ENCODE data around the gene DDX20. TPM values are rescaled to one million over a fixed set of nuclear protein-coding genes. Genes with fewer than 3 reads are reported as not detected.
"Not testable (repeated sequence)": the region's sequence is repeated elsewhere in the genome, so short reads cannot be mapped to it uniquely, and the experiment has no call there.

Gene DDX20
- total and polyA plus RNA-seq, 4 experiments from 2014 or later: 10.1 to 26.0 (median 18.0) TPM

DNA sequence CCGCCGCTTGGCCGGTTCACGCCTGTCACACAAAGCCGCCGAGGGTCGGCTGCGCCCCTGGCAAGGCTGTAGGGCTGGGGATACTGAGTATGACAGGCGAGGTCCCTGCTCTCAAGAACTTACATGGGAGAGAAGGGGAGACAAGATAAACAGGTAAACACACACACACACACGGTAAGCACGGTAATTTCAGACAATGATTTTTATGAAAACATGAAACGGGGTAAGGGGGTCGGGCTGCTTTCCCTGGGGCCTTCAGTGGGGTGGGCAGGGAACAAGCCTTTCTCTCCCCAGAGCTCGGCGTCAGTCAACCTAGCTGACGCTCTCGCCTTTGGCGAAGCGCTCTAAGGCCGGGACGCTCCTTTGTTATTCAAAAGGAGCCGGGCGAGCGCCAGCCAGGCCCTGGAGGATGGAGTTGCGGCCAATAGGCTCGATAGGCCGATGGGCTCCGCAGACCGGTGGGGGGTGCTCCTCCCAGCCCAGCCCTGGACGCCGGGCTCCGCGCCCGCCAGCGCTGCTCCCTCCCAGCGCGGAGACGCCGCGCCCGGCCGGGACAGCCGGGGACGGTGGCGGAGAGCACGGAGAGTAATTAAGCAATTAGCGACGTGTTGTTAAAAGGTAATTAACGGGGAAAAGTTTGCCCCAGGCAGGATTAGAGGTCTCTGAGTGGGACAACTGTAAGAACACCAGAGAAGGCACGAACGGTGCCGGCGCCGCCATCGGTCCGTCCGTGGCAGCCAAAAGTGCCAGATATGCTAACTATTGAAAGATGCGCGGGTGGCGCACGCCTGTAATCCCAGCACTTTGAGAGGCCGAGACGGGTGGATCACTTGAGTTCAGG, 15.6 kb upstream of the DDX20 start:
- H3K27me3 ChIP-seq (ENCODE audit: insufficient read depth, low read length): peaks cover 18% of the 10 kb centered on the region
- H3K4me3 Mint-ChIP-seq: peak overlapping the region; percentile 79 to 93 (median 89)
- CTCF ChIA-PET (ENCODE audit: partially characterized antibody): interaction anchor here (4.9 kb wide), 1 partner anchor 25 kb away, joined by 31 read pairs; no protein-coding TSS in a partner anchor
- POLR2A ChIA-PET (ENCODE audit: partially characterized antibody): interaction anchor here (0.9 to 5.5 kb wide), 5 partner anchors 9 to 263 kb away, joined by 3 to 47 read pairs (median 19); partner anchors contain the start of gene DDX20
- H3K9me3 Mint-ChIP-seq: peaks cover 0 to 2% (median 0%) of the 10 kb centered on the region in 8 donors
- H3K27ac Mint-ChIP-seq: peak overlapping the region in 6 of 7 donors; percentile 18 to 92 (median 62)
- peaks cover 10 to 27% (median 17%) of the 10 kb centered on the region in 4 donors for H3K4me1 Mint-ChIP-seq
- H3K9me3 ChIP-seq (ENCODE audit: control insufficient read depth in 1 of 2, low read length in 2 of 2): no peaks in the 10 kb centered on the region
- no peak overlapping the region for H3K27ac ChIP-seq (ENCODE audit: low read depth, low read length)
- H3K4me1 ChIP-seq (ENCODE audit: insufficient read depth, low read length): peaks cover 28% of the 10 kb centered on the region
- H3K36me3 Mint-ChIP-seq: no peaks in the 10 kb centered on the region
- H3K4me3 ChIP-seq (ENCODE audit: low read length in 2 of 2): peak overlapping the region; percentile 68 to 70
- H3K36me3 ChIP-seq (ENCODE audit: insufficient read depth, low read length): no peaks in the 10 kb centered on the region
- intact Hi-C loops (cut with micrococcal nuclease): loop anchor here (1.0 to 2.0 kb wide), 2 partner anchors 15 to 17 kb away; partner anchors contain the start of gene DDX20
- DNase-seq: peak in 3 of 5 donors; percentile 14 to 35 (median 29)
- H3K27me3 Mint-ChIP-seq: peaks cover 6 to 18% of the 10 kb centered on the region in 2 donors

DNA sequence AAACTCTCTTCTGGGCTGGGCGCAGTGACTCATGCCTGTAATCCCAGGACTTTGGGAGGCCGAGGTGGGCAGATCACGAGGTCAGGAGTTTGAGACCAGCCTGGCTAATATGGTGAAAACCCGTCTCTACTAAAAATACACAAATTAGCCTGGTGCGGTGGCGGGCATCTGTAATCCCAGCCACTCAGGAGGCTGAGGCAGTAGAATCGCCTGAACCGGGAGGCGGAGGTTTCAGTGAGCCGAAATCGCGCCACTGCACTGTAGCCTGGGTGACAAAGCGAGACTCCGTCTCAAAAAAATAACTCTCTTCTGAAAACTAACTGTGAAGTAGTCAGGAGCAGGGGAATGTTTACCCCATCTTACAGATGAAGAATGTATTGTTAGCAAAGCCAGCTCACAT, 13.4 kb upstream of the DDX20 start:
- H3K27me3 ChIP-seq (ENCODE audit: insufficient read depth, low read length); POLR2A ChIA-PET (ENCODE audit: partially characterized antibody); H3K4me3 ChIP-seq (ENCODE audit: low read length in 2 of 2); H3K36me3 Mint-ChIP-seq; H3K9me3 Mint-ChIP-seq; DNase-seq; H3K27ac Mint-ChIP-seq; H3K27ac ChIP-seq (ENCODE audit: low read depth, low read length); H3K4me3 Mint-ChIP-seq; H3K9me3 ChIP-seq (ENCODE audit: control insufficient read depth in 1 of 2, low read length in 2 of 2); H3K36me3 ChIP-seq (ENCODE audit: insufficient read depth, low read length); intact Hi-C loops (cut with micrococcal nuclease): not testable (repeated sequence)
- Mint-ChIP-seq H3K4me1 (peaks cover 10 to 28% (median 17%) of the 10 kb centered on the region in 4 donors), H3K27me3 (peaks cover 6 to 17% of the 10 kb centered on the region in 2 donors)
- H3K4me1 ChIP-seq (ENCODE audit: insufficient read depth, low read length): peaks cover 28% of the 10 kb centered on the region
- CTCF ChIA-PET (ENCODE audit: partially characterized antibody): interaction anchor here (2.4 to 3.7 kb wide), 4 partner anchors 12 to 234 kb away, joined by 8 to 15 read pairs (median 12); no protein-coding TSS in a partner anchor

DNA sequence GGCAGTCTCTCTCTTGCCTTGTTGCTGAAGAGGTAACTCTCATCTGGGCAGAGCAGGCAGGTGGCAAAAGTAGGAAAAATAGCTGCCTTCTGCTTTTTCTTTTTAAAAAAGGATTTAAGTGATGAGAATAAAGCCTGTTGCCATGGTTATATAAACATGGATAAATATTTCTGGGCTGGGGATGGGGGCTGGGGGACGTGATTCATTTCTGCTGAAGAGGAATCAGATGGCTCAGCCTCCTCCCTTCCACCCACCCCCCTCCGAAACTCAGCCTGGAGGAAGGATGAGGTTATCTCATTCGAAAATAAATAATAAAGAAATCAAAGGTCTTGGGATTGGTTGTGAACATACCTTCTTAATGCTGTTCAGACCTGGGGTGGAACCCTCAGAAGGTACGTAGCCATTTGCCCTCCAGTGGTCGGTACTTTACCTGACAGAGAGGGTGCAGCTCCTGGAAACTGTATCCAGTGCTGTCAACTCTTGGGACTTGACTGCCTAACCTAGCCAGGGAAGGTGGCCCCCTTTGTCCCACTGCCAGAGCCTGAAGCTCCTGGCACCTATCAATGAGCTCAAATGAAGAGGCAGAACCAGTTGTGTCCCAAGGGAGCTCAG, 12.7 kb upstream of the DDX20 start:
- Mint-ChIP-seq H3K27ac (no peak overlapping the region), H3K9me3 (no peaks in the 10 kb centered on the region), H3K36me3 (no peaks in the 10 kb centered on the region), H3K4me3 (no peak overlapping the region), H3K4me1 (peaks cover 8 to 25% (median 14%) of the 10 kb centered on the region in 4 donors), H3K27me3 (peaks cover 6 to 11% of the 10 kb centered on the region in 2 donors)
- ChIA-PET POLR2A (ENCODE audit: partially characterized antibody) (no interaction called here), CTCF (ENCODE audit: partially characterized antibody) (interaction anchor here (1.1 to 3.7 kb wide), 6 partner anchors 11 to 235 kb away, joined by 3 to 15 read pairs (median 9); no protein-coding TSS in a partner anchor)
- no peaks in the 10 kb centered on the region for H3K36me3 ChIP-seq (ENCODE audit: insufficient read depth, low read length)
- intact Hi-C loops (cut with micrococcal nuclease): no loop called here
- H3K4me1 ChIP-seq (ENCODE audit: insufficient read depth, low read length): peaks cover 22% of the 10 kb centered on the region
- no peak for DNase-seq
- no peak overlapping the region for H3K4me3 ChIP-seq (ENCODE audit: low read length in 2 of 2)
- no peak overlapping the region for H3K27ac ChIP-seq (ENCODE audit: low read depth, low read length)
- H3K27me3 ChIP-seq (ENCODE audit: insufficient read depth, low read length): peaks cover 7% of the 10 kb centered on the region
- no peaks in the 10 kb centered on the region for H3K9me3 ChIP-seq (ENCODE audit: control insufficient read depth in 1 of 2, low read length in 2 of 2)

DNA sequence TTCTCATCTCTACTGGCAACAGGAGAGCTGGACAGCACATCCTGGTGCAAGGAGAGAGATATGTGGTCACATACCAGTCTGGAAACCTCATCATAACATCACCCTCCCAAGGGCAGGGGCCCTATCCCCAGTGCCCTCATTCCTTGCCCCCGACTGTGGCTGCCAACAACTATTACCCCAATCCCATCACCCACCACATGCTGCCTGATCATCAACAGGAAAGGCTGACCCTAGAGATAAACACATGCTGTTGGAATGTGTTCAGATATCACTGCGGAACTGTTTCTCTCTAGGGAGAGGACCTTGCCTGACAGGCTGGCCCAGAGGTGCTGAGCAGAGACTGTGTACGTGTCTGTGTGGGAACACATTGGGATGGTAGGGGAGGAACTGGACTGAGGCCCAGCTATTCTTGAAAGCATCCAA, 12.0 kb upstream of the DDX20 start:
- Histone ChIP-seq H3K4me1 (ENCODE audit: insufficient read depth, low read length) (peaks cover 15% of the 10 kb centered on the region), H3K27ac (ENCODE audit: low read depth, low read length) (no peak overlapping the region), H3K9me3 (ENCODE audit: control insufficient read depth in 1 of 2, low read length in 2 of 2) (no peaks in the 10 kb centered on the region), H3K4me3 (ENCODE audit: low read length in 2 of 2) (no peak overlapping the region), H3K27me3 (ENCODE audit: insufficient read depth, low read length) (peaks cover 7% of the 10 kb centered on the region), H3K36me3 (ENCODE audit: insufficient read depth, low read length) (no peaks in the 10 kb centered on the region)
- POLR2A ChIA-PET (ENCODE audit: partially characterized antibody): interaction anchor here (1.2 kb wide), 1 partner anchor 11 kb away, joined by 5 read pairs; the partner anchor contains the start of gene DDX20
- Mint-ChIP-seq H3K9me3 (no peaks in the 10 kb centered on the region), H3K27me3 (peaks cover 6 to 9% of the 10 kb centered on the region in 2 donors), H3K4me1 (peaks cover 7 to 20% (median 11%) of the 10 kb centered on the region in 4 donors), H3K4me3 (no peak overlapping the region), H3K36me3 (no peaks in the 10 kb centered on the region), H3K27ac (no peak overlapping the region)
- intact Hi-C loops (cut with micrococcal nuclease): no loop called here
- no peak for DNase-seq
- CTCF ChIA-PET (ENCODE audit: partially characterized antibody): interaction anchor here (0.9 to 3.7 kb wide), 7 partner anchors 11 to 262 kb away, joined by 3 to 15 read pairs (median 8); no protein-coding TSS in a partner anchor

DNA sequence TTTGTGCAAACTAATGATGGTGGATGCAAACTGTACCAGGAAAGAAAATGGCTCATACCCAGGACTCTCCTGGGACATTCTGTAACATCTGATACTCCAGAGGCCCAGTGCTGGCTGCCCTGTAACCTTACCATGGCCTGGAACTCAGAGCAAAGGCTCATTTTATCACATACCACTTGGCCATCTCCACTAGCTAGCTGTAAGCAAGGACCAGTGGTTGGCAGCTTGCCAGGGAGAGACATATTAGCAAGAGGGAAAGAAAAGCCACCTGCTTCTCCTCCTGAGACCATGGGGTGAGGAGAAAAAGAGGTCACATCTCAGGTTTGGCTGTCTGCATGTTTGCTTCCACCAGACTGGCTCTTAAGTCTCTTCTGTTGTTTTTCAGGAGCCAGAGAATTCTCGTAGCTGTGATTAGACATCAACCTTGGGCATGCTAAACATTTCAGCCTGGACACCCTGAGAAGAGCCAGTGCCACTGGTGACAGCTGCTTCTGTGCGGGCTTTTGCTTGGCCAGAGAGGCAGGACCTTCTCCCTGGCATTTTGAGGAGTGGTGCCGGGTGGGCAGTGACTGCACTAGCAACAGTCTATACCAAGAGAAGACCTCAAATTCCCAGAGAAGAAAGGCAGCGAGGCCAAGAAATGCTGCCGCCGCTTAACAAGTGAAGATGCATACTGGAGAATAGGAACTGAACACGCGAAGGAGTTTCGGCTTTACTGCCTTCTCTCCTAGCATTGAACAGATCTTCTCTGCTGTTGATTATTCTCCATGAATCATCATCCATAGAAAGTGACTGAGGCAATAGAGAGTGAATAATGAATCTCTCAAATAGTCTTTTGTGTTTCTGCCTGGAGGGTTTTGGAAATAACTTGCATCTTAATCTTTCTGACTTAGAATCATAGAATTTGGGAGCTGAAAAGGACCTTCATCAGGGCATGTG, 9.8 kb upstream of the DDX20 start:
- Histone ChIP-seq H3K4me3 (ENCODE audit: low read length in 2 of 2) (no peak overlapping the region), H3K27ac (ENCODE audit: low read depth, low read length) (no peak overlapping the region), H3K9me3 (ENCODE audit: control insufficient read depth in 1 of 2, low read length in 2 of 2) (no peaks in the 10 kb centered on the region), H3K36me3 (ENCODE audit: insufficient read depth, low read length) (no peaks in the 10 kb centered on the region), H3K27me3 (ENCODE audit: insufficient read depth, low read length) (peaks cover 6% of the 10 kb centered on the region), H3K4me1 (ENCODE audit: insufficient read depth, low read length) (no peaks in the 10 kb centered on the region)
- no peak overlapping the region for H3K4me3 Mint-ChIP-seq
- peak overlapping the region in 2 of 7 donors; percentile 48 to 50 for H3K27ac Mint-ChIP-seq
- H3K9me3 Mint-ChIP-seq: no peaks in the 10 kb centered on the region
- H3K36me3 Mint-ChIP-seq: no peaks in the 10 kb centered on the region
- peaks cover under 1% of the 10 kb centered on the region in 2 donors for H3K27me3 Mint-ChIP-seq
- DNase-seq: no peak
- peaks cover 0 to 8% (median 4%) of the 10 kb centered on the region in 4 donors for H3K4me1 Mint-ChIP-seq
- CTCF ChIA-PET (ENCODE audit: partially characterized antibody): interaction anchor here (1.0 to 4.1 kb wide), 8 partner anchors 14 to 264 kb away, joined by 3 to 50 read pairs (median 11); no protein-coding TSS in a partner anchor
- intact Hi-C loops (cut with micrococcal nuclease): no loop called here
- POLR2A ChIA-PET (ENCODE audit: partially characterized antibody): no interaction called here

DNA sequence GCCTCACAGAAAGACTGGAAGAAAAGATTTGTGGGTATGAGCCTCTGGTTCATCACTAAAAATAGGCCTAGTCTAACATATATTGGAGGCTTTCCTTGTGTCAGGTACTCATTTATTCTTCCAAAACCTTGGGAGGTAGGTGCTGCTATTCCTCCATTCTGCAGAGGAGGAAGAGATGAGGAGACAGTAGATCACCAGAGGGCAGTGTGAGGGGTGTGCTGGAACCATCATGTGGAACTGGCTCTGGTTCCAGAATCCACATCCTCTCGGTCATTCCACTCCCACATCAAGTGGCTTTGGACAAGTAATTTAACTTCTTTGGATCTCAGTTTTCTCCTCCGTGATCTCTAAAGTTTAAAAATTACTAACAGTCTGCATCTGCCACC, 9.1 kb upstream of the DDX20 start:
- no peak for DNase-seq
- Histone ChIP-seq H3K36me3 (ENCODE audit: insufficient read depth, low read length) (no peaks in the 10 kb centered on the region), H3K4me1 (ENCODE audit: insufficient read depth, low read length) (no peaks in the 10 kb centered on the region)

More for the DNA sequence above, 9.1 kb upstream of the DDX20 start:
- no peaks in the 10 kb centered on the region for H3K36me3 Mint-ChIP-seq
- H3K4me1 Mint-ChIP-seq: peaks cover 0 to 6% (median 2%) of the 10 kb centered on the region in 4 donors
- peak overlapping the region in 1 of 7 donors; percentile 50 for H3K27ac Mint-ChIP-seq
- ChIA-PET CTCF (ENCODE audit: partially characterized antibody) (interaction anchor here (0.9 to 4.1 kb wide), 21 partner anchors 8 to 293 kb away, joined by 3 to 50 read pairs (median 6); partner anchors contain the start of genes ADORA3, INKA2 and TMIGD3), POLR2A (ENCODE audit: partially characterized antibody) (interaction anchor here (0.9 to 1.2 kb wide), 4 partner anchors 32 to 243 kb away, joined by 3 to 7 read pairs (median 4); partner anchors contain the start of genes ADORA3 and TMIGD3)
- no peaks in the 10 kb centered on the region for H3K9me3 Mint-ChIP-seq
- H3K4me3 Mint-ChIP-seq: no peak overlapping the region
- Histone ChIP-seq H3K9me3 (ENCODE audit: control insufficient read depth in 1 of 2, low read length in 2 of 2) (no peaks in the 10 kb centered on the region), H3K27ac (ENCODE audit: low read depth, low read length) (no peak overlapping the region), H3K4me3 (ENCODE audit: low read length in 2 of 2) (no peak overlapping the region), H3K27me3 (ENCODE audit: insufficient read depth, low read length) (no peaks in the 10 kb centered on the region)
- H3K27me3 Mint-ChIP-seq: no peaks in the 10 kb centered on the region
- intact Hi-C loops (cut with micrococcal nuclease): no loop called here
